Omental fat pad (tissue), 4 donors: Measurements from ENCODE around the gene HENMT1. TPM values are rescaled to one million over a fixed set of nuclear protein-coding genes. Genes with fewer than 3 reads are reported as not detected.

ENCODE experiments used
- ATAC-seq: fragments of 150-250 bp; one replicate; pipeline ENCODE4 v1.9.1; 2016; ENCODE audit warnings: mild to moderate bottlenecking, moderate library complexity; ENCODE audit not compliant: low FRiP score
- DNase-seq: peaks from one replicate; pipeline ENCODE4 v3.0.0-alpha.2; 2019; ENCODE audit warnings: low spot score
- total RNA-seq, 4 donors: library from RNA; depleted of rRNA; stranded (reverse); fragments of >200 nt; gene quantifications; one replicate each; pipeline ENCODE4 v1.1.0, GENCODE V29; 2016
- TF ChIP-seq, protein P1 (sequence below), 3 donors: fragments of 450-650 bp; IDR thresholded peaks; one replicate each; pipeline ENCODE4 v1.5.1; 2016 to 2017; ENCODE audit warnings: antibody characterized with exemption in 3 of 3, mild to moderate bottlenecking in 3 of 3, moderate library complexity in 2 of 3

The HENMT1 gene
- total RNA-seq, 4 donors from 2014 or later = 2.8 to 4.9 (median 4.5) TPM

DNA sequence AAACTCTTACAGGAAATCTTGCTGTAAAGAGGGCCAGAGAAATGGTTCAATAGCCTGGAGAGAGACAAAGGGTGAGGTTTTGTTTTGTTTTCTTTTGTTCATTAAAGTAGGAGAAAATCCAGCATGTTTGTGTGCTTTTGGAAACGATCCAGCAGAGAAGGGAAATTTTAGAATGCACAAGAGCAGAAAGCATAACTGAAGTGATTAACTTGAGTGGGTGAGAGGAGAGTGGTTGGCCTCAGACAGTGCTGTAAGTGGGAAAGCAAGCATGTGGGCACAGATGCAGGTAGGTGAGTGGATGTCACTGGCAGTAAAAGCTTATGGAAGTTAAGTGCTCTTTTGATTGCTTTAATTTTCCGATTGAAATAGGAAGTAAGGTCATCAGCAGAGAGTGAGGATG, 50.8 kb downstream of the HENMT1 start:
- TF ChIP-seq, protein P1, sequence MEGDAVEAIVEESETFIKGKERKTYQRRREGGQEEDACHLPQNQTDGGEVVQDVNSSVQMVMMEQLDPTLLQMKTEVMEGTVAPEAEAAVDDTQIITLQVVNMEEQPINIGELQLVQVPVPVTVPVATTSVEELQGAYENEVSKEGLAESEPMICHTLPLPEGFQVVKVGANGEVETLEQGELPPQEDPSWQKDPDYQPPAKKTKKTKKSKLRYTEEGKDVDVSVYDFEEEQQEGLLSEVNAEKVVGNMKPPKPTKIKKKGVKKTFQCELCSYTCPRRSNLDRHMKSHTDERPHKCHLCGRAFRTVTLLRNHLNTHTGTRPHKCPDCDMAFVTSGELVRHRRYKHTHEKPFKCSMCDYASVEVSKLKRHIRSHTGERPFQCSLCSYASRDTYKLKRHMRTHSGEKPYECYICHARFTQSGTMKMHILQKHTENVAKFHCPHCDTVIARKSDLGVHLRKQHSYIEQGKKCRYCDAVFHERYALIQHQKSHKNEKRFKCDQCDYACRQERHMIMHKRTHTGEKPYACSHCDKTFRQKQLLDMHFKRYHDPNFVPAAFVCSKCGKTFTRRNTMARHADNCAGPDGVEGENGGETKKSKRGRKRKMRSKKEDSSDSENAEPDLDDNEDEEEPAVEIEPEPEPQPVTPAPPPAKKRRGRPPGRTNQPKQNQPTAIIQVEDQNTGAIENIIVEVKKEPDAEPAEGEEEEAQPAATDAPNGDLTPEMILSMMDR (IDR thresholded peaks at IDR 0.05) = no peak
- DNase-seq = no peak
- no peak for ATAC-seq

DNA sequence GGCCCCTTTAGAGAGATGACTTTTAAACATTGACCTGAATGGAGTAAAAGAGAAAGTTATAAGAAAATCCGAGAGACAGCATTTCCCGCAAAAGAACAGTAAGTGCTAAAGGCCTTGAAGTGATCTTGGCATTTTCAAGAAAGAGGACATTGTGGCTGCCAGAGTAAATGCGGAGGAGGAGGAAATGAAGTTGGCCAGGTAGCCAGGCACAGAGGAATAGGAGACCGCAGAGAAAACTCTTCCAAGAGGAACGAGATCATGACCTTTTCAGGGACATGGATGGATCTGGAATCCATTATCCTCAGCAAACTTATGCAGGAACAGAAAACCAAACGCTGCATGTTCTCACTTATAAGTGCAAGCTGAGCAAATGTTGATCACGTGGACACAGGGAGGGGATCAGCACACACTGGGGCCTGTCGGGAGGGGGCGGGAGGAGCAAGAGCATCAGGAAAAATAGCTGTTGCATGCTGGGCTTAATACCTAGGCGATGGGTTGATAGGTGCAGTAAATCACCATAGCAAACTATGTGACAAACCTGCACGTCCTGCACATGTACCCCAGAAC, 51.3 kb downstream of the HENMT1 start:
- DNase-seq (no peak), ATAC-seq (no peak)
- TF ChIP-seq, protein P1 (IDR thresholded peaks at IDR 0.05) = no peak

DNA sequence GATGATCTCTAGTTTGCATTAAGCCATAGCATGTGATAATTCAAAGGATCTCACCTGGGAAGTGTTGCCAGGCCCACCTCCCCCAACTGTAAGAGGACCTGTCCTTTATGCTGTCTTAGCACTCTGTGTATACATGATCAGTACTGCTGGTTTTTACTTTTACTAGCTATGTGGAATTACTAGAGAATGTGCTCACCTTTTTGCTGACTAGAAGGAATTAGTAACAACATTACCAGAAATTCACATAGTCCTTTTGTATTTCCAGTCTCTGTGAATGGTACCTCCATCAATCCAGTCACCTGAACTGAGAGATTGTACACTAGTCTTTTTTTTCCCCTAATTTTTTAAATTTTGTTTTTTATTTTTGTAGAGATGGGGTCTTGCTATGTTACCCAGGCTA, 54.4 kb downstream of the HENMT1 start:
- no peak for DNase-seq
- no peak for ATAC-seq
- TF ChIP-seq, protein P1 (IDR thresholded peaks at IDR 0.05) = no peak

DNA sequence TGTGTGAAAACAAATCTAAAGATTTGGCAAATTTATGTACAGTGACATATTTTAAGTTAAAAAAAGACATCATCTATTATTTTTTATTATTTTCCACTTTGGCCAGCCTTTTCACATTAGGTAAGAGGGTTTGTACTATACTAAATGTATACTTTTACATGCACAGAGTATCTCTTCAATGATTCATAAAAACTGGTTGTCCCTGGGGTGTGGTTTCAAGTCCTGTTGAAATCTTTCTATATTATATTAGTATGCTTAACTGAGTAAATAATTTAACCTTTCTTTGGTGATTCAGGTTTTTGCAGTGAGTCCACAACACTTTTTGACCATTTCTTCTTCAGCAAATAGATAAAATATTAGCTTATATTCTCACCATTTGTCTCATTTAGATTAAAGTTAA, 55.3 kb downstream of the HENMT1 start:
- no peak for DNase-seq
- ATAC-seq = no peak
- TF ChIP-seq, protein P1 (IDR thresholded peaks at IDR 0.05) = no peak

DNA sequence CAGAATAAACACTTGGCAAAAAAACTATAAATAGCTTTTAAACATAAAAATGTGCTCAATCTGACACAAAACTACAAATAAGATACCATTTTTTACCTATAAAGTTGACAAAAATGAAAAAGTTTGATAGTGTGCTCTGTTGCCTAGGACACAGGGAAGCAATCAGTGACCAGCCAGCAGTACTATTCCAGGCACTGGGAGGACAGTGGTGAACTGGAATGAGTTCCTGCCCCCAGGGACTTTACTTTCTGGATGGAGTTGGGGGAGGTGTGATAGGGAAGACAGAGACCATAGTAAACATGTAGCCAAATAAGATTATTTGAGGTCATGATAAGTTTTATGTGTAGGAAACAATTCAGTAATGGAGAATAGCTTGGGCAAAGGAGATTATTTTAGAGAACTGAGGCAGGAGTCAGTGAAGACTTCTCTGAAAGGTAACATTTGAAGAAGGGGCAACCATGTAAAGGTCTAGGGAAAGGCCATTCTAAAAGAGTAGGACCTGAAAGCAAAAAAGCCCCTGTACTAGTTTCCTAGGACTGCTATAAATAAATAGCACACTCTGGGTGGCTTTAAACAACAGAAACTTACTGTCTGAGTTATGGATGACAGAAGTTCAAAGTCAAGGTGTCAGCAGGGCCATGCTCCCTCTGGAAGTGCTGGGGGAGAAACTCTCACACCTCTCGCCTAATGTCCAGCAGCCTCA, 59.0 kb downstream of the HENMT1 start:
- ATAC-seq = no peak
- no peak for DNase-seq
- TF ChIP-seq, protein P1 (IDR thresholded peaks at IDR 0.05) = no peak

DNA sequence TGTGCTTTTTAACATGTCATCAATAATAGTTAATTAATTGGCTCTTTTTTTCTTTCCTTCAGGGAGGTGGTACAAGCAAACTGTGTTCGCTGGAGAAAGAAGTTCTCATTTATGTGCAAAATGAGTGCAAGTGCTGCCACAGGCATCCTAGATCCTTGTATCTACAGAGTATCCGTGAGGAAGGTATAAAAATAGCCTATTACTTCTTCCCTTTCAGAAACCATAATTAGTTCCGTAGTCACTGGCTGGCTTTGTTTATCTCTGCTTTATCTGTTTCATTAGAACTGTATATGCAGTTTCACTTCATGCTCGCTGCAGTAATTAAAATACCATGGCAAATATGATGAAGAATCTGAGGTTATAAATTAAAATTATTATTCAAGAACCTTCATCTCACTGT, 60.4 kb downstream of the HENMT1 start:
- DNase-seq (no peak), ATAC-seq (no peak)
- TF ChIP-seq, protein P1 (IDR thresholded peaks at IDR 0.05) = no peak

DNA sequence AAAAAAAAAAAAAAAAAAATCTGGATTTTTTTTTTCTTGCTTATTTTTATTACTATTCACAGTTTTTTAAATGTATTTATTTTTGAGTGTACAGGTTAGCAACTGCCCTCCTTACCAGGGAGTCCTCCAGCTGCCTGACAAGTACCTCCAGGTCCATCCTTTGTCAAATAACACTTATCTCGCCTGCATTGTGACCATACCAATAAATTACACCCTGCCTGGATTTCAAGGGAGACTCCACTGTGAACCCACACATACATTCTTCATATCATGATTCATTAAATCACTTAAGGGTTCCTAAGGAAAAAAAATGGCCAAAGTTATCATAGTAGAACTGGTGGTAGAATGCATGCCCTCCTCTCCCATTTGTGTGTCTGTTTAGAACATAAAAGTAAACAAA, 62.6 kb downstream of the HENMT1 start:
- ATAC-seq (no peak), DNase-seq (no peak)
- TF ChIP-seq, protein P1 (IDR thresholded peaks at IDR 0.05) = no peak
